ENCODE results near the gene NEU1.
"Not testable (repeated sequence)": the region's sequence is repeated elsewhere in the genome, so short reads cannot be mapped to it uniquely, and the experiment has no call there.

The NEU1 gene

GRCh38 chr6:31814677-31815024 is 48.0 kb downstream of the NEU1 start:
- ATAC-seq: peak; percentile 89
- TF ChIP-seq, protein P1, sequence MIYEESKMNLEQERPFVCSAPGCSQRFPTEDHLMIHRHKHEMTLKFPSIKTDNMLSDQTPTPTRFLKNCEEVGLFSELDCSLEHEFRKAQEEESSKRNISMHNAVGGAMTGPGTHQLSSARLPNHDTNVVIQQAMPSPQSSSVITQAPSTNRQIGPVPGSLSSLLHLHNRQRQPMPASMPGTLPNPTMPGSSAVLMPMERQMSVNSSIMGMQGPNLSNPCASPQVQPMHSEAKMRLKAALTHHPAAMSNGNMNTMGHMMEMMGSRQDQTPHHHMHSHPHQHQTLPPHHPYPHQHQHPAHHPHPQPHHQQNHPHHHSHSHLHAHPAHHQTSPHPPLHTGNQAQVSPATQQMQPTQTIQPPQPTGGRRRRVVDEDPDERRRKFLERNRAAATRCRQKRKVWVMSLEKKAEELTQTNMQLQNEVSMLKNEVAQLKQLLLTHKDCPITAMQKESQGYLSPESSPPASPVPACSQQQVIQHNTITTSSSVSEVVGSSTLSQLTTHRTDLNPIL (CRISPR knock-in tag; IDR thresholded peaks at IDR 0.05; ENCODE audit: low read depth): no peak
- TF ChIP-seq SNAI2 (CRISPR knock-in tag; IDR thresholded peaks at IDR 0.05): no peak
- TF ChIP-seq BACH2 (CRISPR knock-in tag; IDR thresholded peaks at IDR 0.05; ENCODE audit: borderline replicate concordance): no peak
- no peak for TF ChIP-seq ZFP30 (CRISPR knock-in tag; IDR thresholded peaks at IDR 0.05)
- TF ChIP-seq PATZ1 (CRISPR knock-in tag; IDR thresholded peaks at IDR 0.05; ENCODE audit: borderline replicate concordance): no peak

GRCh38 chr6:31813465-31813849 is 49.2 kb downstream of the NEU1 start:
- ATAC-seq: no peak
- TF ChIP-seq ZFP30 (CRISPR knock-in tag; IDR thresholded peaks at IDR 0.05): no peak
- TF ChIP-seq ZFP3 (CRISPR knock-in tag; IDR thresholded peaks at IDR 0.05): no peak

DNA sequence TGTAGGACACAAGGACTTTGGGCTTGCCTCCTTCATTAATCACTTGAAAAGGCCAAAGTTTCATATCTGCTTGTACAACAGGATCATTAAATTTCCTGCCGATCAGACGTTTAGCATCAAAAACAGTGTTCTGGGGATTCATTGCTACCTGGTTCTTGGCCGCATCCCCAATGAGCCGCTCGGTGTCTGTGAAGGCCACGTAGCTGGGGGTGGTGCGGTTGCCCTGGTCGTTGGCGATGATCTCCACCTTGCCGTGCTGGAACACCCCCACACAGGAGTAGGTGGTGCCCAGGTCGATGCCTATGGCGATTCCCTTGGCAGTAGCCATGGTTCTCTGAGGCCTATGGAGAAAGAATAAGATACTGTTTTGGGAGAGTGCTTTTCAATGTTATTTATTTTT is 51.0 kb downstream of the NEU1 start:
- no peak for ATAC-seq
- TF ChIP-seq, protein P2, sequence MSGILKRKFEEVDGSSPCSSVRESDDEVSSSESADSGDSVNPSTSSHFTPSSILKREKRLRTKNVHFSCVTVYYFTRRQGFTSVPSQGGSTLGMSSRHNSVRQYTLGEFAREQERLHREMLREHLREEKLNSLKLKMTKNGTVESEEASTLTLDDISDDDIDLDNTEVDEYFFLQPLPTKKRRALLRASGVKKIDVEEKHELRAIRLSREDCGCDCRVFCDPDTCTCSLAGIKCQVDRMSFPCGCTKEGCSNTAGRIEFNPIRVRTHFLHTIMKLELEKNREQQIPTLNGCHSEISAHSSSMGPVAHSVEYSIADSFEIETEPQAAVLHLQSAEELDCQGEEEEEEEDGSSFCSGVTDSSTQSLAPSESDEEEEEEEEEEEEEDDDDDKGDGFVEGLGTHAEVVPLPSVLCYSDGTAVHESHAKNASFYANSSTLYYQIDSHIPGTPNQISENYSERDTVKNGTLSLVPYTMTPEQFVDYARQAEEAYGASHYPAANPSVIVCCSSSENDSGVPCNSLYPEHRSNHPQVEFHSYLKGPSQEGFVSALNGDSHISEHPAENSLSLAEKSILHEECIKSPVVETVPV (CRISPR knock-in tag; IDR thresholded peaks at IDR 0.05): no peak
- TF ChIP-seq, protein P1 (CRISPR knock-in tag; IDR thresholded peaks at IDR 0.05; ENCODE audit: low read depth): no peak
- TF ChIP-seq TSHZ2 (CRISPR knock-in tag; IDR thresholded peaks at IDR 0.05): no peak
- no peak for TF ChIP-seq RARB (CRISPR knock-in tag; IDR thresholded peaks at IDR 0.05)
- TF ChIP-seq ZFP30 (CRISPR knock-in tag; IDR thresholded peaks at IDR 0.05): no peak
- no peak for TF ChIP-seq POU6F1 (CRISPR knock-in tag; IDR thresholded peaks at IDR 0.05; ENCODE audit: borderline replicate concordance, low read depth)
- no peak for TF ChIP-seq ZNF8 (CRISPR knock-in tag; IDR thresholded peaks at IDR 0.05)
- no peak for TF ChIP-seq ESRRG (CRISPR knock-in tag; IDR thresholded peaks at IDR 0.05)
- no peak for TF ChIP-seq GLIS3 (CRISPR knock-in tag; IDR thresholded peaks at IDR 0.05)
- TF ChIP-seq ZC3H10 (CRISPR knock-in tag; IDR thresholded peaks at IDR 0.05): no peak
- no peak for TF ChIP-seq OSR1 (CRISPR knock-in tag; IDR thresholded peaks at IDR 0.05)

- ATAC-seq: not testable (repeated sequence)
Measured at GRCh38 chr6:31808599-31808998, 54.0 kb downstream of the NEU1 start.
